ENCODE data around the gene FCHO2.

The FCHO2 gene

GRCh38 chr5:73031839-73032238 lies 76.0 kb downstream of the FCHO2 start:
- DNase-seq, result no peak

GRCh38 chr5:73032635-73033034 lies 76.8 kb downstream of the FCHO2 start:
- no peak for DNase-seq

- no peak for DNase-seq
Measured at GRCh38 chr5:73037545-73037944, 81.7 kb downstream of the FCHO2 start.

GRCh38 chr5:73039082-73039481 lies 83.2 kb downstream of the FCHO2 start:
- no peak for DNase-seq

- no peak for DNase-seq
Measured at GRCh38 chr5:73042993-73043392, 87.2 kb downstream of the FCHO2 start.

- DNase-seq, result no peak
Measured at GRCh38 chr5:73044546-73044945, 88.7 kb downstream of the FCHO2 start.

- DNase-seq, result no peak
Measured at GRCh38 chr5:73045623-73046022, 89.8 kb downstream of the FCHO2 start.

- no peak for DNase-seq
Measured at GRCh38 chr5:73061593-73061992, 105.8 kb downstream of the FCHO2 start.

GRCh38 chr5:73066466-73066865 lies 110.6 kb downstream of the FCHO2 start:
- no peak for DNase-seq

- no peak for DNase-seq
Measured at GRCh38 chr5:73067213-73067612, 111.4 kb downstream of the FCHO2 start.

- no peak for DNase-seq
Measured at GRCh38 chr5:73081093-73081492, 125.3 kb downstream of the FCHO2 start.

- no peak for DNase-seq
Measured at GRCh38 chr5:73088026-73088425, 132.2 kb downstream of the FCHO2 start.

GRCh38 chr5:73093943-73094342 lies 138.1 kb downstream of the FCHO2 start:
- no peak for DNase-seq

- no peak for DNase-seq
Measured at GRCh38 chr5:73094415-73094814, 138.6 kb downstream of the FCHO2 start.

- DNase-seq, result no peak
Measured at GRCh38 chr5:73095564-73096238, 139.9 kb downstream of the FCHO2 start.

- no peak for DNase-seq
Measured at GRCh38 chr5:73096239-73096575, 140.4 kb downstream of the FCHO2 start.

GRCh38 chr5:73097740-73098139 lies 141.9 kb downstream of the FCHO2 start:
- DNase-seq, result no peak

GRCh38 chr5:73100109-73100508 lies 144.3 kb downstream of the FCHO2 start:
- no peak for DNase-seq

- no peak for DNase-seq
Measured at GRCh38 chr5:73103870-73104299, 148.0 kb downstream of the FCHO2 start.

- no peak for DNase-seq
Measured at GRCh38 chr5:73104326-73104725, 148.5 kb downstream of the FCHO2 start.

- no peak for DNase-seq
Measured at GRCh38 chr5:73106335-73106734, 150.5 kb downstream of the FCHO2 start.

GRCh38 chr5:73110190-73110589 lies 154.3 kb downstream of the FCHO2 start:
- DNase-seq, result no peak

- DNase-seq, result no peak
Measured at GRCh38 chr5:73111536-73111935, 155.7 kb downstream of the FCHO2 start.

- no peak for DNase-seq
Measured at GRCh38 chr5:73112359-73112758, 156.5 kb downstream of the FCHO2 start.

GRCh38 chr5:73114044-73114688 lies 158.3 kb downstream of the FCHO2 start:
- no peak for DNase-seq

Measured in SIG-M5 (cell line).